K562 (cell line): ENCODE data around the gene UBR4. TPM values are rescaled to one million over a fixed set of nuclear protein-coding genes. Genes with fewer than 3 reads are reported as not detected.

Experiments used
- ATAC-seq: fragments of 200-7000 bp; cut with Tn5 transposase; 3 replicates; pipeline ENCODE4 v1.9.1; 2020; ENCODE audit warnings: moderate library complexity
- BruUV-seq: library from RNA; stranded (reverse); fragments of 400-500 nt; replicated peaks from 2 replicates; lab custom pipeline; 2021; lab: Mats Ljungman, UMichigan
- CTCF ChIA-PET: fragments of 300-600 bp; formaldehyde crosslinking; extraction: SDS; loops from one replicate; lab custom pipeline; 2021; ENCODE audit warnings: low intra/inter-chr PET ratio; lab: Yijun Ruan, JAX
- POLR2A ChIA-PET: fragments of 300-600, 350-650 bp; sonication (Branson Sonifier 250); formaldehyde crosslinking; extraction: SDS; loops from one replicate; lab custom pipeline; 2021; ENCODE audit warnings: antibody characterized with exemption, inconsistent platforms; lab: Yijun Ruan, JAX
- DNase-seq, 4 experiments: peaks; one replicate each; pipeline versions ENCODE4 v3.0.0 to v3.0.0-alpha.2; 2011 to 2018; ENCODE audit warnings: low spot score in 3 of 4, mixed read lengths in 3 of 4; ENCODE audit errors: extremely low read depth in 1 of 4
- FAIRE-seq: peaks from 2 replicates; lab custom pipeline; 2011; peaks lifted over from hg19 to GRCh38; lab: Jason Lieb, UNC
- H2AFZ ChIP-seq: 2 replicates; pipeline ENCODE4 v1.6.0; 2011; ENCODE audit warnings: low read depth, low read length, control low read depth, inconsistent platforms
- H3K27ac ChIP-seq: fragments of 200-600 bp; 3 replicates; pipeline ENCODE4 v1.8.0; 2011; ENCODE audit warnings: low read depth, mild to moderate bottlenecking, control low read depth, inconsistent platforms, low read length, moderate library complexity, mixed read lengths; ENCODE audit errors: extremely low read depth
- H3K27me3 ChIP-seq, 2 experiments: fragments of 300-600 bp in 1 of 2; 2 replicates in 1 of 2; 3 replicates in 1 of 2; pipeline versions ENCODE4 v1.6.0 to v1.8.0; 2011; ENCODE audit warnings: inconsistent platforms in 2 of 2, low read length in 2 of 2, mild to moderate bottlenecking in 1 of 2, mixed read lengths in 1 of 2, moderate library complexity in 1 of 2; ENCODE audit not compliant: control insufficient read depth in 2 of 2, insufficient read depth in 2 of 2
- H3K36me3 ChIP-seq: fragments of 300-600 bp; 3 replicates; pipeline ENCODE4 v1.8.0; 2011; ENCODE audit warnings: mild to moderate bottlenecking, low read length, inconsistent platforms; ENCODE audit not compliant: control insufficient read depth, insufficient read depth
- H3K4me1 ChIP-seq, 2 experiments: fragments of 200-600 bp in 1 of 2; replicated peaks in 1 of 2; 2 replicates in 1 of 2; 3 replicates in 1 of 2; pipeline versions ENCODE4 v1.5.1 to v1.8.0; 2011; ENCODE audit warnings: inconsistent platforms in 2 of 2, low read length in 2 of 2, mild to moderate bottlenecking in 1 of 2, mixed read lengths in 1 of 2, moderate library complexity in 1 of 2; ENCODE audit not compliant: control insufficient read depth in 2 of 2, insufficient read depth in 2 of 2
- H3K4me2 ChIP-seq: 2 replicates; pipeline ENCODE4 v1.6.1; 2011; ENCODE audit warnings: low read length, control low read depth, inconsistent platforms, mixed read lengths; ENCODE audit not compliant: insufficient read depth
- H3K4me3 ChIP-seq: fragments of 200-600 bp; sonication (generic), shearing (Covaris generic); 2 replicates; pipeline ENCODE4 v1.5.1; 2016; ENCODE audit warnings: control low read depth, inconsistent platforms
- H3K79me2 ChIP-seq: fragments of 200-600 bp; 3 replicates; pipeline ENCODE4 v1.8.0; 2011; ENCODE audit warnings: low read length, inconsistent platforms; ENCODE audit not compliant: control insufficient read depth, insufficient read depth
- H3K9ac ChIP-seq, 2 experiments: 2 replicates each; pipeline versions ENCODE4 v1.6.0 to v1.6.1; 2011; ENCODE audit warnings: low read depth in 2 of 2, low read length in 2 of 2, control low read depth in 1 of 2, inconsistent platforms in 1 of 2, mild to moderate bottlenecking in 1 of 2, mixed read lengths in 1 of 2; ENCODE audit not compliant: insufficient read depth in 1 of 2
- H3K9me1 ChIP-seq: one replicate; pipeline ENCODE4 v1.6.0; 2011; ENCODE audit warnings: inconsistent platforms, mild to moderate bottlenecking, low read length, moderate library complexity; ENCODE audit not compliant: control insufficient read depth, insufficient read depth
- H3K9me3 ChIP-seq: replicated peaks from 2 replicates; pipeline ENCODE4 v1.5.1; 2011; ENCODE audit warnings: low read depth, low read length, inconsistent platforms; ENCODE audit not compliant: control insufficient read depth, insufficient read depth
- H4K20me1 ChIP-seq: replicated peaks from 2 replicates; pipeline ENCODE4 v1.6.1; 2011; ENCODE audit warnings: low read length, inconsistent platforms, mixed read lengths; ENCODE audit not compliant: control insufficient read depth, insufficient read depth
- ELF1 ChIP-seq: fragments of 200-800 bp; sonication (Bioruptor generic); IDR thresholded peaks from 2 replicates; pipeline ENCODE4 v1.6.1; 2016; ENCODE audit warnings: missing genetic modification characterization, missing compliant biosample characterization
- MED1 ChIP-seq: sonication (generic); formaldehyde crosslinking; IDR thresholded peaks from 2 replicates; pipeline ENCODE4 v1.8.1; 2023; ENCODE audit warnings: missing genetic modification reagents, borderline replicate concordance
- NR2C2 ChIP-seq, 2 experiments: fragments of 200-800 bp in 1 of 2; sonication (Bioruptor generic) in 1 of 2; sonication (generic) in 1 of 2; formaldehyde crosslinking in 1 of 2; IDR thresholded peaks; 2 replicates each; pipeline versions ENCODE4 v1.6.1 to v1.8.0; 2016 to 2022; ENCODE audit warnings: mild to moderate bottlenecking in 1 of 2, missing compliant biosample characterization in 1 of 2, missing genetic modification characterization in 1 of 2, missing genetic modification reagents in 1 of 2
- SMARCE1 ChIP-seq: fragments of 450-650 bp; IDR thresholded peaks from 2 replicates; pipeline ENCODE4 v1.7.1; 2016; ENCODE audit warnings: mild to moderate bottlenecking
- SP2 ChIP-seq: IDR thresholded peaks from 2 replicates; pipeline ENCODE4 v1.6.1; 2011; ENCODE audit warnings: mild to moderate bottlenecking, low read depth, low read length, moderate library complexity; ENCODE audit not compliant: poor library complexity, severe bottlenecking; ENCODE audit errors: extremely low read depth
- TAF7 ChIP-seq: fragments of 450-650 bp; IDR thresholded peaks from 2 replicates; pipeline ENCODE4 v1.6.1; 2016; ENCODE audit warnings: missing genetic modification characterization, missing compliant biosample characterization
- TEAD2 ChIP-seq: fragments of 450-650 bp; IDR thresholded peaks from 2 replicates; pipeline ENCODE4 v1.6.1; 2016; ENCODE audit warnings: missing genetic modification characterization, control low read depth, missing compliant biosample characterization
- TGIF2 ChIP-seq: sonication (generic); formaldehyde crosslinking; IDR thresholded peaks from 2 replicates; pipeline ENCODE4 v1.8.1; 2022; ENCODE audit warnings: mild to moderate bottlenecking, missing genetic modification reagents, moderate library complexity
- ZBTB1 ChIP-seq: sonication (generic); formaldehyde crosslinking; IDR thresholded peaks from 2 replicates; pipeline ENCODE4 v1.8.1; 2023; ENCODE audit warnings: missing genetic modification reagents, low read depth, mild to moderate bottlenecking, borderline replicate concordance
- ZNF76 ChIP-seq: fragments of 250-450 bp; sonication (Bioruptor Pico); IDR thresholded peaks from 2 replicates; pipeline ENCODE4 v1.4.0; 2020; ENCODE audit warnings: mild to moderate bottlenecking, moderate library complexity, borderline replicate concordance
- ZZZ3 ChIP-seq: fragments of 450-650 bp; IDR thresholded peaks from 2 replicates; pipeline ENCODE4 v1.6.1; 2016; ENCODE audit warnings: antibody characterized with exemption, mild to moderate bottlenecking, moderate library complexity
- whole genome bisulfite sequencing: fragments of 100-300 bp; shearing (Covaris generic); methylation state at CpG from one replicate; pipeline ENCODE4 v1.1.6; 2016; ENCODE audit warnings: low coverage, mixed read lengths; ENCODE audit not compliant: insufficient coverage; ENCODE audit errors: missing lambda C conversion rate; 5-methylcytosine and 5-hydroxymethylcytosine counted together
- in situ Hi-C: fragments of 300-500 bp; cut with MboI; formaldehyde crosslinking; loops from 4 replicates; pipeline ENCODE4 v1.15.0; 2018; ENCODE audit warnings: inconsistent platforms, mixed read lengths
- intact Hi-C: fragments of 100-400 bp; cut with micrococcal nuclease; formaldehyde crosslinking; loops from 2 replicates; pipeline ENCODE4 v1.14.2; 2022
- polyA plus RNA-seq, 8 experiments: library from polyadenylated mRNA; depleted of rRNA in 4 of 8; stranded (reverse) in 5 of 8; unstranded in 3 of 8; fragments of >200 nt; fragmentation: Nextera tagmentation in 2 of 8; fragmentation: Illumina TruSeq in 1 of 8; extraction: Ambion mirVana in 2 of 8; extraction: Trizol in 1 of 8; gene quantifications; 2 replicates each; pipeline versions ENCODE4 v1.2.1 to v1.2.3, GENCODE V29; 2011 to 2014; ENCODE audit warnings: inconsistent platforms in 1 of 8, missing spikeins in 1 of 8
- total RNA-seq, 7 experiments: library from RNA; depleted of rRNA in 6 of 7; stranded (reverse); fragments of >200 nt in 6 of 7; fragmentation: Illumina TruSeq in 2 of 7; extraction: Trizol in 2 of 7; gene quantifications; 2 replicates each; pipeline versions ENCODE4 v1.2.1 to v1.2.3, GENCODE V29; 2011 to 2021; ENCODE audit warnings: low replicate concordance in 1 of 7
- TF ChIP-seq, protein P1 (sequence below): fragments of 250-450 bp; sonication (Bioruptor Pico); IDR thresholded peaks from 2 replicates; pipeline ENCODE4 v1.8.0; 2022; ENCODE audit warnings: inconsistent platforms
- TF ChIP-seq, protein P2 (sequence below): IDR thresholded peaks from 2 replicates; pipeline ENCODE4 v1.6.1; 2014; ENCODE audit warnings: antibody characterized with exemption
- TF ChIP-seq, protein P3 (sequence below): sonication (generic); formaldehyde crosslinking; IDR thresholded peaks from 2 replicates; pipeline ENCODE4 v1.8.0; 2022; ENCODE audit warnings: missing genetic modification reagents, mild to moderate bottlenecking, borderline replicate concordance

The UBR4 gene
- total and polyA plus RNA-seq, 9 of the 15 experiments (the other 6 are each of a cell fraction or from before 2014, with no cell fraction given) = 55.4 to 277 (median 123) TPM

DNA sequence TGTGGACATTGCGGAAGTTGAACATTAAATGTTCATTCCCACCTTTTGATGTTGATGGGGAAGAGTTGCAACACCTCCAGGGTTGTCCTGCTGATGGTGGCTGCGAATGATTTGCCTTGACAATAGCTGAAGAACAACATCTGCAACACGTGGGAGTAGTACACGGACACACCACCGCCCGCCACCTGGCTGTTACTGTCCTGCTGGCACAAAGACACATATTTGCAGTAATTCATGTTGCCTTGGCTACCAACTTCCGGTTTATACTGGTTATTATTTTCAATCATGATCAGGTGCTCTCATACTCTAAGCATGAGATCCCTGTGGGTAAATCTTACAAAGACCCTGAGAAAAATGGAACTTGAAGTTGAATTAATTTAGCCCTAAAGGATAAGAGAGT is 55.2 kb downstream of the UBR4 start:
- intact Hi-C loops (loop anchor here (5.0 kb wide), 2 partner anchors 38 to 53 kb away; no protein-coding TSS in a partner anchor), in situ Hi-C loops (no loop called here)
- BruUV-seq = no TSS peak
- FAIRE-seq (no peak), ATAC-seq (no peak), DNase-seq (no peak)
- no peaks in the 10 kb centered on the region for H3K4me1 ChIP-seq
- no peak overlapping the region for H2AFZ ChIP-seq
- H4K20me1 ChIP-seq = 0 out of 2 replicates have a peak, but pooled peaks cover 5% of the 10 kb centered on the region
- TF ChIP-seq SMARCE1 (no peak), TGIF2 (CRISPR knock-in tag) (no peak), TEAD2 (tag) (no peak), ELF1 (no peak), TAF7 (tag) (no peak), ZZZ3 (no peak), NR2C2 (CRISPR knock-in tag; IDR thresholded peaks at IDR 0.05) (no peak), NR2C2 (tag; IDR thresholded peaks at IDR 0.05) (no peak), SP2 (no peak), ZNF76 (CRISPR knock-in tag) (no peak), MED1 (CRISPR knock-in tag) (no peak), ZBTB1 (CRISPR knock-in tag) (no peak)
- TF ChIP-seq, protein P1, sequence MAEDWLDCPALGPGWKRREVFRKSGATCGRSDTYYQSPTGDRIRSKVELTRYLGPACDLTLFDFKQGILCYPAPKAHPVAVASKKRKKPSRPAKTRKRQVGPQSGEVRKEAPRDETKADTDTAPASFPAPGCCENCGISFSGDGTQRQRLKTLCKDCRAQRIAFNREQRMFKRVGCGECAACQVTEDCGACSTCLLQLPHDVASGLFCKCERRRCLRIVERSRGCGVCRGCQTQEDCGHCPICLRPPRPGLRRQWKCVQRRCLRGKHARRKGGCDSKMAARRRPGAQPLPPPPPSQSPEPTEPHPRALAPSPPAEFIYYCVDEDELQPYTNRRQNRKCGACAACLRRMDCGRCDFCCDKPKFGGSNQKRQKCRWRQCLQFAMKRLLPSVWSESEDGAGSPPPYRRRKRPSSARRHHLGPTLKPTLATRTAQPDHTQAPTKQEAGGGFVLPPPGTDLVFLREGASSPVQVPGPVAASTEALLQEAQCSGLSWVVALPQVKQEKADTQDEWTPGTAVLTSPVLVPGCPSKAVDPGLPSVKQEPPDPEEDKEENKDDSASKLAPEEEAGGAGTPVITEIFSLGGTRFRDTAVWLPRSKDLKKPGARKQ (CRISPR knock-in tag) = no peak
- TF ChIP-seq, protein P2, sequence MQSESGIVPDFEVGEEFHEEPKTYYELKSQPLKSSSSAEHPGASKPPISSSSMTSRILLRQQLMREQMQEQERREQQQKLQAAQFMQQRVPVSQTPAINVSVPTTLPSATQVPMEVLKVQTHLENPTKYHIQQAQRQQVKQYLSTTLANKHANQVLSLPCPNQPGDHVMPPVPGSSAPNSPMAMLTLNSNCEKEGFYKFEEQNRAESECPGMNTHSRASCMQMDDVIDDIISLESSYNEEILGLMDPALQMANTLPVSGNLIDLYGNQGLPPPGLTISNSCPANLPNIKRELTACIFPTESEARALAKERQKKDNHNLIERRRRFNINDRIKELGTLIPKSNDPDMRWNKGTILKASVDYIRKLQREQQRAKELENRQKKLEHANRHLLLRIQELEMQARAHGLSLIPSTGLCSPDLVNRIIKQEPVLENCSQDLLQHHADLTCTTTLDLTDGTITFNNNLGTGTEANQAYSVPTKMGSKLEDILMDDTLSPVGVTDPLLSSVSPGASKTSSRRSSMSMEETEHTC = no peak
- TF ChIP-seq, protein P3, sequence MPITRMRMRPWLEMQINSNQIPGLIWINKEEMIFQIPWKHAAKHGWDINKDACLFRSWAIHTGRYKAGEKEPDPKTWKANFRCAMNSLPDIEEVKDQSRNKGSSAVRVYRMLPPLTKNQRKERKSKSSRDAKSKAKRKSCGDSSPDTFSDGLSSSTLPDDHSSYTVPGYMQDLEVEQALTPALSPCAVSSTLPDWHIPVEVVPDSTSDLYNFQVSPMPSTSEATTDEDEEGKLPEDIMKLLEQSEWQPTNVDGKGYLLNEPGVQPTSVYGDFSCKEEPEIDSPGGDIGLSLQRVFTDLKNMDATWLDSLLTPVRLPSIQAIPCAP (CRISPR knock-in tag) = no peak
- no peaks in the 10 kb centered on the region for H3K9me3 ChIP-seq
- CTCF ChIA-PET = no interaction called here
- no peaks in the 10 kb centered on the region for H3K9me1 ChIP-seq
- no peak overlapping the region for H3K9ac ChIP-seq
- no peak overlapping the region for H3K27ac ChIP-seq
- H3K4me3 ChIP-seq = no peak overlapping the region
- POLR2A ChIA-PET = interaction anchor here (0.5 to 1.2 kb wide), 3 partner anchors 11 to 53 kb away, joined by 3 to 5 read pairs (median 3); no protein-coding TSS in a partner anchor
- WGBS = 90% methylated on average over 7 of the region's 7 CpGs
- no peak overlapping the region for H3K4me2 ChIP-seq
- H3K79me2 ChIP-seq = no peaks in the 10 kb centered on the region
- no peaks in the 10 kb centered on the region for H3K27me3 ChIP-seq
- H3K36me3 ChIP-seq = peaks cover 100% of the 10 kb centered on the region
